Heart right ventricle (tissue), 16 donors: ENCODE results near the gene ENTPD1. TPM values are rescaled to one million over a fixed set of nuclear protein-coding genes. Genes with fewer than 3 reads are reported as not detected.
A peak's percentile ranks its signal among the peaks of the same experiment; 100 is the strongest.

Source experiments
- ATAC-seq, 8 donors: fragments of 200-7000 bp; cut with Tn5 transposase; one replicate each; pipeline ENCODE4 v1.9.1; 2020; ENCODE audit warnings: mild to moderate bottlenecking in 8 of 8, moderate library complexity in 8 of 8, moderate number of reproducible peaks in 1 of 8
- DNase-seq, 2 donors: peaks; one replicate each; pipeline ENCODE4 v3.0.0-alpha.2; 2020
- H3K27ac ChIP-seq, 10 donors: fragments of 200-600 bp; sonication (generic) in 2 of 10; one replicate each; pipeline versions ENCODE4 v1.5.0 to v1.8.0; 2020 to 2022; ENCODE audit warnings: mild to moderate bottlenecking in 3 of 10
- H3K27me3 ChIP-seq, 7 donors: fragments of 200-600 bp; one replicate each; pipeline ENCODE4 v1.8.0; 2021 to 2022; ENCODE audit warnings: mild to moderate bottlenecking in 2 of 7
- H3K36me3 ChIP-seq, 9 donors: fragments of 200-600 bp; sonication (generic) in 1 of 9; one replicate each; pipeline versions ENCODE4 v1.5.0 to v1.8.0; 2020 to 2022; ENCODE audit warnings: mild to moderate bottlenecking in 2 of 9
- H3K4me1 ChIP-seq, 9 donors: fragments of 200-600 bp; sonication (generic) in 1 of 9; one replicate each; pipeline versions ENCODE4 v1.5.0 to v1.8.0; 2020 to 2022; ENCODE audit warnings: mild to moderate bottlenecking in 4 of 9
- H3K4me3 ChIP-seq, 10 donors: fragments of 200-600 bp; sonication (generic) in 2 of 10; one replicate each; pipeline versions ENCODE4 v1.5.0 to v1.8.0; 2020 to 2022; ENCODE audit warnings: mild to moderate bottlenecking in 7 of 10, moderate library complexity in 2 of 10
- H3K9me3 ChIP-seq, 11 donors: fragments of 200-600 bp in 10 of 11; sonication (generic) in 2 of 11; one replicate each; pipeline versions ENCODE4 v1.5.0 to v1.8.0; 2013 to 2022; ENCODE audit warnings: mild to moderate bottlenecking in 2 of 11, control low read depth in 1 of 11, moderate library complexity in 1 of 11
- CTCF ChIP-seq, 9 donors: fragments of 200-600 bp; sonication (generic) in 2 of 9; IDR thresholded peaks; one replicate each; pipeline versions ENCODE4 v1.5.0 to v1.8.0; 2021 to 2022; ENCODE audit warnings: antibody characterized with exemption in 9 of 9, mild to moderate bottlenecking in 5 of 9, moderate library complexity in 1 of 9
- WGBS, 2 donors: extraction: QIAGEN DNeasy Blood & Tissue Kit; methylation state at CpG; one replicate each; pipeline ENCODE4 v1.1.7; 2013; ENCODE audit warnings: inconsistent platforms in 1 of 2; 5-methylcytosine and 5-hydroxymethylcytosine counted together
- intact Hi-C, 10 donors: fragments of 100-400 bp; cut with DNase I; formaldehyde crosslinking; loops; one replicate each; pipeline versions ENCODE4 v1.11.1 to v1.14.2; 2022
- polyA plus RNA-seq, 2 donors: library from polyadenylated mRNA; stranded (reverse); fragments of 200-250 nt; gene quantifications; one replicate each; pipeline ENCODE4 v1.2.3, GENCODE V29; 2013
- total RNA-seq, 10 donors: library from RNA; stranded (reverse); fragmentation: NEBNext Ultra II Directional in 3 of 10; extraction: Animal tissue kit (Norgen Biotek cat#: 25700) in 3 of 10; gene quantifications; one replicate each; pipeline versions ENCODE4 v1.2.1 to v1.2.4, GENCODE V29; 2021 to 2023
- donor health status: Arrhythmogenic right ventricular cardiomyopathy.
- donor health status: ischemic (EF 13 %, LVEDD 7.1; RV severe dilation, severe dysfunction).
- donor health status: healthy with polysubstance abuse.
- donor health status: DM: no; HTN: yes; CAD: no.
- donor health status: DM: no; HTN: no; CAD: no.
- donor health status: ischemic (EF 25% LVEDD 6.9; RV normal size, moderate dysfunction).
- donor health status: ischemic (EF 25% LVEDD 5.7; RV mildly dilated, moderate dysfunction).
- donor health status: healthy.
- donor health status: DM: yes; HTN: yes; CAD: no.
- donor health status: Ischemic cardiomyopathy.
- donor health status: ischemic (EF 35%, LVEDD 5.7; RV mildly dilated, moderate dysfunction).
- donor health status: nonischemic (EF 11% LVEDD 7.7; RV severe dilation, severe dysfunction).
- donor health status: DM: yes; HTN: yes; CAD: no.
- donor health status: PGD.
- donor health status: ischemic (EF 29% LVEDD 5.4; RV normal size, mild dysfunction).
- donor health status: nonischemic (EF 23%, LVEDD 6.1; RV moderate dilation, normal function).

ENTPD1 gene
- total and polyA plus RNA-seq, 12 donors = 4.2 to 13.0 (median 9.1) TPM

DNA sequence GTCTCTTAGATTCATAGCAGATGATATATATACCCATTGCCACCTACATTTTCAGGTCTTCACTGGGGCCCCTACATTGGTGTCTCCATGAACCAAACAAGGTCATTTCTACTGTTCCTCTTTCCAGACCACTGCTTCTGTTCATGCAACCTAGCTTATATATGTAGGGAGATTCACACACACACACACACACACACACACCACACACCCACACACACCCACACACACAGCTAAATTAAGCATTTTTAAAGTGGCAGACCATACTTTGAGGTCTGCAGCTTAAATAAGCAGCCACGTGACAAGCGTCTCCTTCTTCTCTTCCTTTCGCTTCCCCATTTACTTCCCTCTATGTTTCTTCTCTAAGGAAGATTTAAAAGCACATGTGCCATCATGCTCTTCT is 81.8 kb downstream of the ENTPD1 start:
- no peaks in the 10 kb centered on the region for H3K9me3 ChIP-seq
- DNase-seq = peak in 1 of 2 donors; percentile 9
- intact Hi-C loops = loop anchor here in 2 of 10 donors (5.0 kb wide), 2 partner anchors 90 to 95 kb away; no protein-coding TSS in a partner anchor
- peaks cover 0 to 50% (median 17%) of the 10 kb centered on the region in 9 donors for H3K4me1 ChIP-seq
- TF ChIP-seq CTCF (IDR thresholded peaks at IDR 0.05) = no peak
- no peaks in the 10 kb centered on the region for H3K27me3 ChIP-seq
- 90 to 95% methylated on average over 3 of the region's 3 CpGs for whole genome bisulfite sequencing, 2 donors
- no peak overlapping the region for H3K4me3 ChIP-seq
- H3K36me3 ChIP-seq = peaks cover 0 to 1% (median 0%) of the 10 kb centered on the region in 9 donors
- peak in 4 of 8 donors; percentile 15 to 33 (median 20) for ATAC-seq
- H3K27ac ChIP-seq = peak overlapping the region in 1 of 10 donors; percentile 62

DNA sequence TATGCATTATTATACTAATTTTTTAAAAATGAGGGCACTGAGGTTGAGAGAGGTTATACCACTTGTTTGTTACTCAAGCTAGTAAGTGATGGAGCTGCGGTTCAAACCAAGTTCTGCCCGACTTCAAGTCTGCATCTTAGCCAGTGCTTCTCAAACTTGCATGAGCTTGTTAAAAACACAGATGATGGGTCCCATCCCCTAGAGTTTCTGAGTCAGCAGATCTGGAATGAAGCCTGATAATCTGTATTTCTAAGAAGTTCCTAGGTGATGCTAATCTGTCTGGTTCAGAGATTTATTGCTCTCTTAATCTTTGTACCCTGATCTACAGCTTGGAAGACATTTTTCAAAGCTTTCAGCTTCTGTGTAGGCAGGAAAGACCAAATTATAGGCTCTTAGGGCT is 84.2 kb downstream of the ENTPD1 start:
- H3K27ac ChIP-seq = peak overlapping the region in 5 of 10 donors; percentile 49 to 80 (median 78)
- 90 to 93% methylated on average over 2 of the region's 2 CpGs for WGBS, 2 donors
- peaks cover 0 to 25% (median 0%) of the 10 kb centered on the region in 9 donors for H3K36me3 ChIP-seq
- no peak for ATAC-seq
- TF ChIP-seq CTCF (IDR thresholded peaks at IDR 0.05) = no peak
- H3K27me3 ChIP-seq = no peaks in the 10 kb centered on the region
- H3K4me3 ChIP-seq = no peak overlapping the region
- H3K4me1 ChIP-seq = peaks cover 0 to 48% (median 19%) of the 10 kb centered on the region in 9 donors
- H3K9me3 ChIP-seq = no peaks in the 10 kb centered on the region
- intact Hi-C loops = loop anchor here in 3 of 10 donors (2.0 to 5.0 kb wide), 3 partner anchors 47 to 148 kb away; partner anchors contain the start of gene TCTN3 (in 1 of the 3)
- DNase-seq = no peak

GRCh38 chr10:95840681-95841080 is 84.7 kb downstream of the ENTPD1 start:
- no peaks in the 10 kb centered on the region for H3K27me3 ChIP-seq
- peaks cover 0 to 48% (median 19%) of the 10 kb centered on the region in 9 donors for H3K4me1 ChIP-seq
- peak overlapping the region in 6 of 10 donors; percentile 49 to 80 (median 72) for H3K27ac ChIP-seq
- no peaks in the 10 kb centered on the region for H3K9me3 ChIP-seq
- no peak for DNase-seq
- no peak for ATAC-seq
- intact Hi-C loops = loop anchor here in 4 of 10 donors (1.0 to 5.0 kb wide), 4 partner anchors 48 to 148 kb away; partner anchors contain the start of gene TCTN3 (in 1 of the 4)
- no peak for TF ChIP-seq CTCF (IDR thresholded peaks at IDR 0.05)
- H3K36me3 ChIP-seq = peaks cover 0 to 29% (median 0%) of the 10 kb centered on the region in 9 donors
- 52 to 53% methylated on average over 1 of the region's 1 CpG for WGBS, 2 donors
- H3K4me3 ChIP-seq = no peak overlapping the region

DNA sequence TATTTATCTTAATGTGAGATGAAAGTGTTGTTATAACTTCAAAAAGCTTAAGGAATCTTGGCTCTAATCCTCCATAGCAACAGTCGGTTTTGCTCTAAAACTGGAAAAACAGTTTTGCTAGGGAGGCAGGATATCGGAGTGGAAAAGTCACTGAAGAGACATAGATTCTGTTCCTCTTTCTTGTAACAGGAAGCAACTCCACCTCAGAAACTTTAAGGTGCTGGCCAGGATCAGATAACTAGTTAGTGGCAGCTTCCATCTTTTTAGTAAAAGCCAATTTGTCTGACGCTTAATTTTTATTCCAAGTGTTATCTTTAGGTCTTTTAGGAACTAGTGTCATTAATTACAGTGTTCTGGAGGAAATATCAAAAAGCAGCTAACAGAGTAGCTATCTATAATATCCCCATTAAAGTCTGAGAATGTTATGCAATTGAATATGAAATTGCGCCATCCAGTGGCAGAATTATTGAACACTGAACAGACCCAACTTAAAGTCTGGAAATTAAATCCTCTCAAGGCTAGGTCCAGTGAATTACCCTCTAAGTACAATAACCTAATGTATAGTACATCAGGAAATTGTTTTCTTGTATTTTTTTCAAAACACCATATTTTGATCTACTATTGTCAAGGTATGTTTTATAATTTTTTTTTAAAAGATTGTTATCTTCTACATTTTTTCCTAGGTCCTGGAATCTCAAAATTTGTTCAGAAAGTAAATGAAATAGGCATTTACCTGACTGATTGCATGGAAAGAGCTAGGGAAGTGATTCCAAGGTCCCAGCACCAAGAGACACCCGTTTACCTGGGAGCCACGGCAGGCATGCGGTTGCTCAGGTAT is 85.9 kb downstream of the ENTPD1 start:
- Histone ChIP-seq H3K4me3 (no peak overlapping the region), H3K9me3 (no peaks in the 10 kb centered on the region), H3K36me3 (peaks cover 0 to 39% (median 0%) of the 10 kb centered on the region in 9 donors), H3K4me1 (peaks cover 0 to 43% (median 19%) of the 10 kb centered on the region in 9 donors), H3K27ac (peak overlapping the region in 9 of 10 donors; percentile 1 to 80 (median 65)), H3K27me3 (no peaks in the 10 kb centered on the region)
- peak in 7 of 8 donors; percentile 53 to 91 (median 84) for ATAC-seq
- intact Hi-C loops = loop anchor here in 8 of 10 donors (1.0 to 5.0 kb wide), 6 partner anchors 49 to 150 kb away; partner anchors contain the start of gene TCTN3 (in 3 of the 8)
- WGBS, 2 donors = 39 to 43% methylated on average over 7 of the region's 7 CpGs
- DNase-seq = peak in 1 of 2 donors; percentile 73
- peak; percentile 48 to 77 (median 65) for TF ChIP-seq CTCF (IDR thresholded peaks at IDR 0.05)
